Hypothalamus (tissue), 51 donors: ENCODE results near the gene OR2B2.

Source experiments
- DNase-seq, 51 donors: peaks; one replicate each; lab custom pipeline; 2025; lab: John Stamatoyannopoulos, UW

The OR2B2 gene

DNA sequence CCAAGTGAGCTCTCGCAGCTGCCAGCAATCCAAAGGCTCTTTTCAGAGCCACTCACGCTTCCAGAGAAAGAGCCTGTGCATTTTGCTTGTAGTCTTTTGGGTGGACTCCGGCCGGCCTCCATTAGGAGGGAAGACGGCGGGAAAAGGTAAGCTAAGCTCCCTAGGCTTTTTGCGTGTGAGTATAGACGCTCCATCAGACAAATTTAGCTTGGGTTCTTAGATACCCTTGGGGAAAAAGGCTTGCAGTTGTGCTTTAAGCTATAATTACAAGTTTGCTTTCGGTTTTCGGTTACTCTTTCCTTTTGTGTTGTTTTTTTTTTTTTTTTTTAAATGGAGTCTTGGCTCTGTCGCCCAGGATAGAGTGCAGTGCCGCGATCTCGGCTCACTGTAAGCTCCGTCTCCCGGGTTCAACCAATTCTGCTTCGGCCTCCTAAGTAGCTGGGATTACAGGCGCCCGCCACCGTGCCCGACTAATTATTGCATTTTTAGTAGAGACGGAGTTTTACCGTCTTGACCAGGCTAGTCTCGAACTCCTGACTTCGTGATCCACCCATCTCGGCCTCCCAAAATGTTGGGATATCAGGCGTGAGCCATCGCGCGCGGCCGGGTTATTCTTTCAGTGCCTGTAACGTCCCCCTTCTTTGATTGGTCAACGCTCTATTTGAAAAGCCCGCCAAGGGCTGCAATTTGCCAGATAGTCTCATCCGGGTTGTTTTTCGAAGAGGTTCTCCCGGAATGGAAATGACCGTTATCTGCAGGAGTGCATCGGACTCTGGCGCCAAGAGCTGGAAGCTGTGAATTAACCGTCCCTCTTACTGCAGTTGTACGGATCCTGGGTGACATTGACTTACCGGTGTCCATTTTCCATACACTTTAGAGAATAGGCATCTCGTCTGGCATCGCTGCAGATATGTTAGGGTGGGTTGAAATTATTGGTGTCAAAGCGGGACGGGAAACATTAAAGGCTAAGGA lies 18.1 kb downstream of the OR2B2 start:
- peak in 48 of 51 donors; percentile 7 to 89 (median 58) for DNase-seq

- peak in 33 of 51 donors; percentile 7 to 58 (median 26) for DNase-seq
Observed at GRCh38 chr6:27893059-27893835, 18.9 kb downstream of the OR2B2 start.

- DNase-seq, result no peak
Observed at GRCh38 chr6:27892649-27893058, 19.5 kb downstream of the OR2B2 start.

- no peak for DNase-seq
Observed at GRCh38 chr6:27891320-27891875, 20.8 kb downstream of the OR2B2 start.

GRCh38 chr6:27890445-27891319 lies 21.5 kb downstream of the OR2B2 start:
- peak in 13 of 51 donors; percentile 1 to 18 (median 9) for DNase-seq

- no peak for DNase-seq
Observed at GRCh38 chr6:27889628-27890444, 22.4 kb downstream of the OR2B2 start.

- DNase-seq, result no peak
Observed at GRCh38 chr6:27889275-27889627, 22.9 kb downstream of the OR2B2 start.

GRCh38 chr6:27888566-27888965 lies 23.6 kb downstream of the OR2B2 start:
- no peak for DNase-seq

GRCh38 chr6:27886073-27886472 lies 26.1 kb downstream of the OR2B2 start:
- no peak for DNase-seq

DNA sequence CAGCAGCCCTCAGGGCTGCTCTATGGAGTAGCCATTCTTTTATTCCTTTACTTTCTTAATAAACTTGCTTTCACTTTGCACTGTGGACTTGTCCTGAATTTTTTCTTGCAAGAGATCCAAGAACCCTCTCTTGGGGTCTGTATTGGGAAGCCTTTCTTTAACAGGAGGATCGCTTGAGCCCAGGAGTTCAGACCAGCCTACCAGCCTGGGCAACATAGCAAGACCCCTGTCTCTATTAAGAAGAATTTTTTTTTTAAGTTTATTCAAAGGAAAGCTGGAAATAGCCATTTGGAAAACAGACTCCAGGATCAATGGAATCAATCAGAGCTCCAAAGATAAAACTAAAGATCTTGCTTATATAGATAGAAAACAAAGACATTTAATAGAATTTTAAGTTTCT lies 29.1 kb downstream of the OR2B2 start:
- no peak for DNase-seq

DNA sequence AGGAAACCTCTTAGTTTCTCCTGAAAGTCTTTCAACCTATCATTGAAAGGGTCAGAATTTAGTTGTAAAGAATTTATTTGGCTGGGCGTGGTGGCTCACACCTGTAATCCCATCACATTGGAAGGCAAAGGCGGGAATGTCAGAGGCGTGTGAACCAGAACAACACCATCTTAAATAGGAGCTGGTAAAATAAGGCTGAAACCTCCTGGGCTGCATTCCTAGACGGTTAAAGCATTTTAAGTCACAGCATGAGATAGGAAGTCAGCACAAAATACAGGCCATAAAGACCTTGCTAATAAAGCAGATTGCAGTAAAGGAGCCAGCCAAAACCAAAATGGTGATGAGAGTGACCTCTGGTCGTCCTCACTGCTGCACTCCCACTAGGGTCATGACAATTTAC lies 29.6 kb downstream of the OR2B2 start:
- no peak for DNase-seq

DNA sequence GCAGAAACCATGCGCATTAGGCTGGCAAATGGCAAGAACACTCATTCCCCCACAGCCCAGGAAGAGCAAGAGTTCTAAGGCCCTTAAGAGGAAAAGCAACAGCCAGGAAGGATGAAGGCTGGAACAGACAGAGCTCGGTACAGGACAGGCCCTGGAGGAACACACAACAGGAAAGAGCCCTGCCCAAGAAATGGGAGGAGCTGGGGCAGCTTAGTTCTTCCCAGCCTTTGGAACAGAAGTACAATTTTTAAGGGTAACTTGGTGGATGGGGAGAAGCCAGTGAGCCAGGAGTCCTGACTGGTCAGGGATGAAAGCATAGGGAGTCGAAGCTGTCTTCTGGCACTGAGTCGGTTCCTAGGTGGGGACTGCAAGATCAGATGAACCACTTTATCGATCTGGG lies 32.4 kb downstream of the OR2B2 start:
- no peak for DNase-seq

GRCh38 chr6:27874016-27874415 lies 38.2 kb downstream of the OR2B2 start:
- DNase-seq, result no peak

GRCh38 chr6:27873021-27873940 lies 38.9 kb downstream of the OR2B2 start:
- peak in 4 of 51 donors; percentile 10 to 36 (median 19) for DNase-seq

DNA sequence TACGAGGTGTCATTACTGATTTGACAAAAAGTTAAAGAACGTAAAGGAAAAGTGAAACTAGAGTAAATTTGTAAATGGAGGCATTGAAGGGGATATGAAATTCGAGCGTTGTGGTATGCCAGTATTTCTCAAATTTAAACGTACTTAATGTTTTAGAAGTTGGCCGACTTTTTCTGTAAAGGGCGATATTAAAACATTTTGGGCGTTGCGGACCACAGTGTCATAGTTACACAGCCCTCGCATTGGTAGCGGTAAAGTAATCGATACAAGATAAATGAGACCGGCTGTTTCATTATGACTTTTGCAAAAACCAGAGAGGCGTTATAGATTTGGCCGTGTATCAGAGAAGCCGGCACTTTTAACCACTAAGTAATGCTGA lies 39.6 kb downstream of the OR2B2 start:
- DNase-seq, result no peak

GRCh38 chr6:27871924-27872638 lies 40.1 kb downstream of the OR2B2 start:
- peak in 16 of 51 donors; percentile 2 to 58 (median 19) for DNase-seq

DNA sequence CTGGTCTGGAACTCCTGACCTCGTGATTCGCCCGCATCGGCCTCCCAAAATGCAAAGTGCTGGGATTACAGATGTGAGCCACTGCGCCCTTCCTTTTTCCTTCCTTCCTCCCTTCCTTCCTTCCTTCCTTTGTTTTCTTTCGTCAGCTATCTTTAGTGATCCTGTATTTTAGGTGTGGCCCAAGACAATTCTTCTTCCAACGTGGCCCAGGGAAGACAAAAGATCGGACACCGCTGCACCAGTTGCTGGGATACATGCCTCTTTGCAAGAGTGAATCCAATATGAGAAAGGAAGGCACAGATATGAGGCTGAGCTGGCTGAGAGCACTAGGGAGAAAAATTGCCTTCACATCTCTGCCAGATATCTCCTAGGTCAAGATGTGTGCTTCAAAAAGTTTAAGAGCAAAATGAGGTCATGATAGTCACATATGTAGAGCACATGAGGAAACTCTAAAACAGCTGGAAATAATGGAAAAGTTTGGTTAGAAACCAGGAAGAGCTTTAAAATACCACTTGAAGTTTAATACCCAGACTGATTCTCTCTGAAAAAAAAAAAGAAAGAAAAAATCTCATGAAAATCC lies 41.8 kb downstream of the OR2B2 start:
- DNase-seq, result no peak
